DND-41 (cell line): ENCODE data around the gene GALNT1.
A peak's percentile ranks its signal among the peaks of the same experiment; 100 is the strongest.

ENCODE experiments used
- ATAC-seq: fragments of 200-7000 bp; cut with Tn5 transposase; 3 replicates; pipeline ENCODE4 v1.9.1; 2021; ENCODE audit warnings: low read depth; ENCODE audit not compliant: insufficient read depth
- DNase-seq: peaks from one replicate; pipeline ENCODE4 v3.0.0-alpha.2; 2020
- H2AFZ ChIP-seq: 2 replicates; pipeline ENCODE4 v1.6.0; 2012; ENCODE audit warnings: low read depth, low read length
- H3K27ac ChIP-seq: 2 replicates; pipeline ENCODE4 v1.5.1; 2012; ENCODE audit warnings: low read length, inconsistent platforms
- H3K27me3 ChIP-seq: fragments of 200-600 bp; sonication (generic); 2 replicates; pipeline ENCODE4 v1.6.0; 2012; ENCODE audit warnings: low read length, mild to moderate bottlenecking, inconsistent platforms; ENCODE audit not compliant: insufficient read depth, poor library complexity
- H3K36me3 ChIP-seq: 2 replicates; pipeline ENCODE4 v1.5.1; 2012; ENCODE audit warnings: low read length, inconsistent platforms; ENCODE audit not compliant: insufficient read depth
- H3K4me1 ChIP-seq: 2 replicates; pipeline ENCODE4 v1.5.1; 2012; ENCODE audit warnings: mild to moderate bottlenecking, low read length; ENCODE audit not compliant: insufficient read depth
- H3K4me2 ChIP-seq: 2 replicates; pipeline ENCODE4 v1.6.0; 2012; ENCODE audit warnings: mild to moderate bottlenecking, moderate library complexity, low read length, inconsistent platforms; ENCODE audit not compliant: insufficient read depth
- H3K4me3 ChIP-seq, 2 experiments: fragments of 200-600 bp in 1 of 2; shearing (Covaris generic) in 1 of 2; 2 replicates each; pipeline ENCODE4 v1.5.1; 2012 to 2016; ENCODE audit warnings: inconsistent platforms in 2 of 2, low read length in 2 of 2, mild to moderate bottlenecking in 2 of 2, low read depth in 1 of 2, moderate library complexity in 1 of 2
- H3K79me2 ChIP-seq: 2 replicates; pipeline ENCODE4 v1.6.0; 2012; ENCODE audit warnings: low read length, inconsistent platforms; ENCODE audit not compliant: insufficient read depth
- H3K9ac ChIP-seq: 2 replicates; pipeline ENCODE4 v1.6.0; 2012; ENCODE audit warnings: low read depth, mild to moderate bottlenecking, inconsistent platforms, low read length, moderate library complexity
- H3K9me3 ChIP-seq: 2 replicates; pipeline ENCODE4 v1.5.1; 2012; ENCODE audit warnings: low read length, moderate library complexity, mild to moderate bottlenecking, inconsistent platforms; ENCODE audit not compliant: insufficient read depth, severe bottlenecking
- H4K20me1 ChIP-seq: 2 replicates; pipeline ENCODE4 v1.6.0; 2012; ENCODE audit warnings: low read length; ENCODE audit not compliant: insufficient read depth
- EZH2 ChIP-seq: IDR thresholded peaks from 3 replicates; pipeline ENCODE4 v1.6.1; 2012; ENCODE audit warnings: borderline replicate concordance, low read depth, mild to moderate bottlenecking, moderate library complexity, low read length, inconsistent platforms; ENCODE audit not compliant: severe bottlenecking
- TF ChIP-seq, protein P1 (sequence below): IDR thresholded peaks from 2 replicates; pipeline ENCODE4 v1.5.1; 2012; ENCODE audit warnings: borderline replicate concordance, low read length, moderate library complexity, mild to moderate bottlenecking; ENCODE audit not compliant: poor library complexity, severe bottlenecking; ENCODE audit errors: extremely low read depth

Gene GALNT1

DNA sequence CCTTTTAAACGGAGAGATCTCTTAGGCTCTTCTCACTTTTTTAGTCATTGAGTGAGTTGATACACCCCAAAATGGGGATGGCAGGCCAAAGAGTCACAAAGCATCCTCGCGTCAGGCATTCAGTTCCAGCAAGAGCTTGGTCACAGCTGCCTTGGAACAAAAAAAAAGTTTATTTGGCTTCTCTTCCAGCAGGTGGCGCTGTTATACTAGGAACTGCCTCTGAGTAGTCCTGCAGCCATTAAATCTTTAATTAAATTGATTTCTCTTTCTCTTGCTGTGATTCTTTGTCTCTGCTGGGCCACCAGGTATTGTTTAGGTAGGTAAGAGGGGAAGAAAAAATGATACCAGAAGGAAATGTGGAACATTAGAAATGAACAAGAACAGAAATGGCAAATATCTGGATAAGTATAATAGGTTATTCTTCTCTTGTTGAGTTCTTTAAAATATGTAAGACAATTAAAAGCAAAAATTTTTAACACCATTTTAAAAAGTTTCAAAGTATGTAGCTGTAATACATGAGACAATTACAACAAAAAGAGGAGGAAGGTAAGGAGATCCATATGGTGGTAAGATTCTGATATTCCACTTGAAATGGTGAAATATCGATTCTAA is 175.1 kb downstream of the GALNT1 start:
- Histone ChIP-seq H3K9ac (no peak overlapping the region), H3K4me2 (no peak overlapping the region), H2AFZ (no peak overlapping the region), H4K20me1 (no peaks in the 10 kb centered on the region), H3K27me3 (peaks cover 6% of the 10 kb centered on the region), H3K27ac (no peak overlapping the region), H3K4me3 (no peak overlapping the region), H3K36me3 (no peaks in the 10 kb centered on the region), H3K4me1 (no peaks in the 10 kb centered on the region), H3K79me2 (no peaks in the 10 kb centered on the region), H3K9me3 (no peaks in the 10 kb centered on the region)
- ATAC-seq: peak; percentile 91
- peak; percentile 59 for DNase-seq
- TF ChIP-seq, protein P1, sequence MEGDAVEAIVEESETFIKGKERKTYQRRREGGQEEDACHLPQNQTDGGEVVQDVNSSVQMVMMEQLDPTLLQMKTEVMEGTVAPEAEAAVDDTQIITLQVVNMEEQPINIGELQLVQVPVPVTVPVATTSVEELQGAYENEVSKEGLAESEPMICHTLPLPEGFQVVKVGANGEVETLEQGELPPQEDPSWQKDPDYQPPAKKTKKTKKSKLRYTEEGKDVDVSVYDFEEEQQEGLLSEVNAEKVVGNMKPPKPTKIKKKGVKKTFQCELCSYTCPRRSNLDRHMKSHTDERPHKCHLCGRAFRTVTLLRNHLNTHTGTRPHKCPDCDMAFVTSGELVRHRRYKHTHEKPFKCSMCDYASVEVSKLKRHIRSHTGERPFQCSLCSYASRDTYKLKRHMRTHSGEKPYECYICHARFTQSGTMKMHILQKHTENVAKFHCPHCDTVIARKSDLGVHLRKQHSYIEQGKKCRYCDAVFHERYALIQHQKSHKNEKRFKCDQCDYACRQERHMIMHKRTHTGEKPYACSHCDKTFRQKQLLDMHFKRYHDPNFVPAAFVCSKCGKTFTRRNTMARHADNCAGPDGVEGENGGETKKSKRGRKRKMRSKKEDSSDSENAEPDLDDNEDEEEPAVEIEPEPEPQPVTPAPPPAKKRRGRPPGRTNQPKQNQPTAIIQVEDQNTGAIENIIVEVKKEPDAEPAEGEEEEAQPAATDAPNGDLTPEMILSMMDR: peak; percentile 79
- TF ChIP-seq EZH2: no peak
